Activated CD8-positive, alpha-beta memory T cell treated with anti-CD3 and anti-CD28 coated beads for 1 hour (primary cell): ENCODE data around the gene SOX6.

ENCODE experiments used
- DNase-seq, 2 donors: peaks; one replicate each; pipeline ENCODE4 v3.0.0-alpha.2; 2020; ENCODE audit warnings: low read depth in 1 of 2; ENCODE audit errors: extremely low read depth in 1 of 2

SOX6 gene

GRCh38 chr11:16280256-16280682 is 76.1 kb downstream of the SOX6 start:
- no peak for DNase-seq

GRCh38 chr11:16279524-16279923 is 76.8 kb downstream of the SOX6 start:
- DNase-seq: no peak

DNA sequence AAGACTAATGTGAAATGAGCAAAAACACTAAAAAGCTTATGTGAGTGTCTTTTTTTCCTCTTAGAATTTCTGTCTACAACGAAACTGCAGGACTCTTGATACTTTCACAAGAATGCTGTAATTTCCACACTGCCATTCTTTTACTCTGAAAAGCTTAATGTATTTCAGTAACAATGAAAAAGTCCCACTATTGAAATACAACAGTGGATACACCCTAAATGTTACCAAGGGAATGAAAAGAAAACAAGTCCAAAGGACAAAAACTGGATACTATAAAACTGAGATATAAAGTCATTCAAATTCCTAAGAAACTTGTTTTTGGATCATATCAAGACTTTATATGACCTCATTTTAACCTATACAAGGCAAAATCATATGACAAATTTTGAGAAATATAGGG is 77.4 kb downstream of the SOX6 start:
- no peak for DNase-seq

DNA sequence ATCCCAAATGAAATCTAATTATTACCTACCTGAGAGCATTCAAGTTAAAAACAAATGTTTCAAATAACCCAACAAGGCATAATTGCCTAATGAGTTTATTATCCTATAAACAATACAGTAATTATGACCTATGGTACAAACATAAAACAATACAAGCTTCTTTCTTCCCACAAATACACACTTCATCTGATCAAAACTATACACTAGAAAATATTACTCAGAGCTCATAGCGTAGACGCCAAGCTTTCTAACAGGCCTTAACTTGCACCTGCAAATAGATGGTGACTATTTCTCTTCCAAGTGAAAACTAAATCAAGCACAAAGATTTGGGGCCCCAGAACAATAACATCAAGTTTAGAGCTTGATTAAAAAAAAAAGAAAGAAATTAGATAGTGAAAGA is 78.1 kb downstream of the SOX6 start:
- DNase-seq: no peak

GRCh38 chr11:16276251-16276650 is 80.1 kb downstream of the SOX6 start:
- no peak for DNase-seq

DNA sequence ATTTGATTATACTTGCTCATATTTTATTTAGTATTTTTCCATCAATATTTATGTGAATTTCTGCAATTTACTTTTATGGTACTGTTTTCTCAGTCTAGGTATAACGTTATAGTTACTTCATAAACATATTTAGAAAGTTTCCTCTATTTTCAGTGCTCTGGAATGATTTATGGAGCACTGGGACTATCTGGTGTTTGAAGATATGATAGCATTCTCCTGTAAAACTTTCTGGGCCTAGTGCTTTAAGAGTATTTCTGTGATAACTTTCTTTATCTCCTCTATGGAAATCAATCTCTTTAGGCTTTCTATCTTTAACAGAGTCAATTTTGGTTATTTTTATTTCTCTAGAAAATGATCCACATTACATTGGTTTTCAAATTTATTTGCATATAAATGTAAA is 85.1 kb downstream of the SOX6 start:
- DNase-seq: no peak

DNA sequence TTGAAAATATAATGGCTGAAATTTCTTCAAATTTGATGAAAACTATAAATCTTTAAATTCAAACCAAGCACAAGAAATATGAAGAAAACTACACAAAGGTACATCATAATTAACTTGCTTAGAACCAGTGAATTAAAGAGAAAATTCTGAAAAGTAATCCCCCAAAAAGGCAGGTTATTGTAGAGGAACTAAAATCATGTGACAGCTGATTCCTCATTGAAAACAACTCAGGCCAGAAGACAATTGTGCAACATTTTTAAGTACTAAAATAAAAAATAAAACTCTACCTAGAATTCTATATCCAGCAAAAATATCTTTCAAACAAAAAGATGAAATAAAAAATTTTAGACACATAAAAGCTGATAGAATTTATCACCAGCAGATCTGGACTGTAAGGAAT is 90.3 kb downstream of the SOX6 start:
- no peak for DNase-seq

DNA sequence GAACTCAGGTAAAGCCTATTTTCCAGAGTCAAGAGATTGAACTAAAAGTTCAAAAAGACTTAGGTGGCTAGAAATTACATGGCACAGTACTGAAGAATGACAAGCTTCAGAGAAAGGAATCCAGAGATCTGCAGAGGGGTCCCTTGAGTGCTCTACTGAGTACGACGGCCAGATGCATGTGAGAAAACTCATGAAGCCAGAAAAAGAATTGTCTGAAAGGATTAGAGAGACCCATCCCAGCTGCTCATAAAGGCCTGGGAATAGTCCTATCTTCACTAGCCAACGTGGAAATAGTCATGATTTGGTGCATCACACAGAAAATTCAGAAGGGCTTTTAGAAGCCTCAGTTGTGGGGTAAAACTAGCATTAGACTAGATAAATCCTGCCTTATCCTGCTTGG is 91.3 kb downstream of the SOX6 start:
- DNase-seq: no peak

DNA sequence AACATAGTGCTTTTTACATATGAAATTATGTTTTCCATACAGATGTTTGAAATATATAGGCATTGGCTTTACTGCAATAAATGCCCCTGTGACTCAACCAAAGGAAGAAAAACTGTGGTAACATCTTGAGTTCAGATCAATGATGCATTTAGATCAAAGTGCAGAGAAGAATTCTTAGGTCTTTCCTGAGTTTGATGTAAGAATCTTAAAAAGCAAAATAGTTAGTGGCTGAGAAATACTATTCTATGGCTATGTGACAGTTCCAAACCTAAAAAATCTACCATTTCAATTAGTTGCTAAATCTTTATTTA is 93.7 kb downstream of the SOX6 start:
- no peak for DNase-seq

GRCh38 chr11:16261836-16262644 is 94.3 kb downstream of the SOX6 start:
- no peak for DNase-seq

- DNase-seq: no peak
These were observed 104.0 kb downstream of the SOX6 start for GRCh38 chr11:16252373-16252772.

DNA sequence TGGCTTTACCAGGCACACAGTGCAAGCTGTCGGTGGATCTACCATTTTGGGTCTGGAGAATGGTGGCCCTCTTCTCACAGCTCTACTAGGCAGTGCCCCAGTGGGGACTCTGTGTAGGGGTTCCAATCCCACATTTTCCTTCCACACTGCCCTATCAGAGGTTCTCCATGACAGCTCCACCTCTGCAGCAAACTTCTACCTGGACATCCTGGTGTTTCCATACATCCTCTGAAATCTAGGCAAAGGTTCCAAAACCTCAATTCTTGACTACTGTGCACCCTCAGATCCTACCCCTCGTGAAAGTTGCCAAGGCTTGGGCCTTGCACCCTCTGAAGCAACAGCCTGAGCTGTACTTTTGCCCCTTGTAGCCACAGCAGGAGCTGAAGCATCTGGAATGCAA is 108.1 kb downstream of the SOX6 start:
- DNase-seq: no peak

DNA sequence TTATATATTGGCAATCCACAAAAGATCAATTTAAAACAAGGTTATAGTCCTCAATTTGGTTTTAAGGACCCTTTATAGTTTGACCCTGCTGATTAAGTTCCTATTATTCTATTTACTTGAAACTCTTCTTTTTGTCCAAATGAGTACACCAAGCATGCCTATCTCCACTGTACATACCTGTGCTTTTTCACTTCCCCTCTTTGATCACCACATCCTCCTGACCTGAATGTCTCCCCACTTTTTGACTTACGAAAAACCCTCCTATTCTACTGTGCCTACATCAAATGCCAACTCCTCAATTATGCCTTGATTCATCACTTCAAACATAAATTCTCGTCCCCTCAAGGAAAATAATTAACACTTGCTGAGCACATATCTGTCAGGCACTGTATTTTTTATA is 113.5 kb downstream of the SOX6 start:
- DNase-seq: no peak

GRCh38 chr11:16240687-16241086 is 115.7 kb downstream of the SOX6 start:
- no peak for DNase-seq

DNA sequence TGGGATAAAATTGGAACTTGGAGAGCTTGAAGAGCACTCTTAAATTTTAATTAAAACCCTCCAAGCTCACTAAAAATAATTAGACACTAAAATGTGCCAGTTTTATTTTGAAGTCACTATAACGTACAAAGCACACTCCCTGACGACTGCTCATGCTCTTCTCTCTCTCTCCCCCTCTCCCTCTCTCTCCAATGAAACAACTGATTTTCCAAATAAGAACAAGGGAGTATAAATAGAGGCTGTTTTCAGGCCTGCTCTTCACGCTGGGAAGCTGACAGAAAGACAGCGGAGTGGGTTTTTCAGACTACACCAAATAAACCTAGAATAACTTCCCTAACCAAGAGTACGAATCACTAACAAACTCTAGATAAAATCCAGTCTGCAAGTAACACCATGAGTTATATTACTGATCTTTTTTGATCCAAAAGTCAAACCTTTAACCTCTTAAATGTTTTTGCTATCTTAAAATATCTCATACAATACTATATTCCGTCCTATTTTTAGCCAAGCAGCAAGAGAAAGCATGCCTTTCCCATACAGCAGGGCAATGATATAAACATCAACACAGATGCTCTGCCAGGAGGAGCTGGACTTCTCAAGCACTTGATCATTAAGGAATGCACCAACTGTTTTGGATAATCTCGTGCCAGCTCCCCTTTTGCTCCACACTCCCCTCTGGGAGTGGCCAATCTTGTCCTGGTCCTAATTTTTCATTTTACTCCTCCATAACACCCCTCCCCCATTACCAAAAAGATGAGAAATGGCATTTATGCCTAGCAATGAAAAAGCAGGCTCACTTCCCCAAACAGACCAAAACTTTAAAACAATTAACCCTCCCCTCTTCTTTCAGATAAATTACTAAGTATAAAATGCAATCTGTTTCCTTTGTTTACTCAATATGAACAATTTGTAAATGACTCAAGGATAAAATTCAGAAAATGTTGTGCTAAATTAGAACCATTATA is 116.9 kb downstream of the SOX6 start:
- DNase-seq: no peak

- no peak for DNase-seq
These were observed 130.1 kb downstream of the SOX6 start for GRCh38 chr11:16226245-16226644.

DNA sequence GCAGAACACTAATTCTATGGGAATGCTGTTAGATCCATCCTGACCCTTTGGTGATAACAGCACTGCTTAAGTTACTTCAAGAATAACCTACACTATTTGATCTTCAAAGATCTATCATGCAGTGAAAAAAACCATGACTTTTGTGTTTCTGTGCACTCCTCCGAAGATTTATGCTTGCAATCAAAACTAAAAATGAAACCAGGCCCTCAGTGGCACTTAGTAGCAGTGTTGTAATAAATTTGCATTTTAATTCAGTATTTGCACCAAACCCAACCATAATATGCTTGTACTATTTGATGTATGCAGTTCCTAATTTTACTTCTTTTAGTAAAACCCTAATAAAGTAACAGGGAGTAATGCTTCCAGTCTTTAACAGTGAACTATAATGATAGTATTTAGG is 130.7 kb downstream of the SOX6 start:
- DNase-seq: no peak

- DNase-seq: no peak
These were observed 132.8 kb downstream of the SOX6 start for GRCh38 chr11:16223558-16223957.

DNA sequence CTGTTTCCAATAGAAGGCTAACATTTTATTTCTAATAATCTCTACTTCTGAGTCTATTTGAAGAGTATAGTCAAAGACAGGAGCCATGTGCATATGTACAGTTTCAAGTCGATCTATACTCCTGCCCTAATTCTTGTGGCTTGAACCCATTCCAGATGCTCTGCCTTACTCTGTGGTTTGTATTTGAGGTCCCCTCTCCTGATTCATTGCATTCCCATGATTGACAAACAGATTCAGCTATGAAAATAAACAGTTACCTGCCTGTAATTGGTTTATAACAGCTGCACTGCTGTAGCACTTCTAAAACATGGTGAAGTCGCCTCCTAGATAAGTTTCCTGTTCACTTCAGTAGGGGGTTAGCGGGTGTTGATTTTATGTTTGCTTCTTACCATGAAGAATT is 138.7 kb downstream of the SOX6 start:
- DNase-seq: no peak

- no peak for DNase-seq
These were observed 139.5 kb downstream of the SOX6 start for GRCh38 chr11:16216831-16217230.

- DNase-seq: no peak
These were observed 141.0 kb downstream of the SOX6 start for GRCh38 chr11:16215352-16215751.

DNA sequence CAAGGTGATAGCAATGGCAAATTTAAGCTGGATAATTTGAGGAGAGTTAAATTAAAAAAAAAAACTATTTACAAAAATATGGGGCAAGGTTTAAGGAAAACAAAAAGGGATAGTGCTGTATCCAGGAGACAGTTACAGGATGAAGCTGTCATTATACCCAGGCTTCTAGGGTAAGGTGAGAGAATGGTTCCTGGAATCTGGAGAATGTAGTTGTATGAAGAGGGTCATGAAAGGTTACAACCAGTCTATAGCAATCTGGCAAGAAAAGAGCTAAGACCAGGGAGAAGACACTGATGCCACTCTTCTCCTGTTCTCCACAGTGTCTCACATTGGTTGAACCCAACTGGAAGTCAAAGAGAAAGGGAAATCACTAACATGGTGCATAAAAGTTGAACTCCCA is 144.9 kb downstream of the SOX6 start:
- DNase-seq: no peak
